Small intestine (tissue), 7 donors: ENCODE data around the gene PHKA2. TPM values are rescaled to one million over a fixed set of nuclear protein-coding genes. Genes with fewer than 3 reads are reported as not detected.
A peak's percentile ranks its signal among the peaks of the same experiment; 100 is the strongest.

Experiments
- DNase-seq, 2 donors: peaks; one replicate each; pipeline versions ENCODE4 v3.0.0 to v3.0.0-alpha.2; 2013
- FAIRE-seq: peaks from 2 replicates; lab custom pipeline; 2012; peaks lifted over from hg19 to GRCh38; lab: Jason Lieb, UNC
- H3K27ac ChIP-seq, 3 donors: one replicate each; pipeline ENCODE4 v1.5.1; 2013; ENCODE audit warnings: low read length in 2 of 3, mild to moderate bottlenecking in 2 of 3, control low read depth in 1 of 3, inconsistent platforms in 1 of 3, low read depth in 1 of 3, moderate library complexity in 1 of 3
- H3K27me3 ChIP-seq, 3 donors: one replicate each; pipeline ENCODE4 v1.6.1; 2013; ENCODE audit warnings: low read length in 3 of 3, inconsistent platforms in 1 of 3; ENCODE audit not compliant: control insufficient read depth in 3 of 3, insufficient read depth in 3 of 3
- H3K36me3 ChIP-seq, 3 donors: one replicate each; pipeline ENCODE4 v1.6.1; 2013; ENCODE audit warnings: low read length in 3 of 3, inconsistent platforms in 1 of 3, low read depth in 1 of 3, mild to moderate bottlenecking in 1 of 3, moderate library complexity in 1 of 3; ENCODE audit not compliant: control insufficient read depth in 3 of 3, insufficient read depth in 2 of 3
- H3K4me1 ChIP-seq, 3 donors: one replicate each; pipeline ENCODE4 v1.6.1; 2013; ENCODE audit warnings: low read length in 2 of 3, inconsistent platforms in 1 of 3, low read depth in 1 of 3, mild to moderate bottlenecking in 1 of 3, moderate library complexity in 1 of 3; ENCODE audit not compliant: control insufficient read depth in 3 of 3, insufficient read depth in 2 of 3
- H3K4me3 ChIP-seq, 3 donors: one replicate each; pipeline ENCODE4 v1.5.1; 2013; ENCODE audit warnings: low read length in 3 of 3, control low read depth in 1 of 3, inconsistent platforms in 1 of 3, low read depth in 1 of 3, mild to moderate bottlenecking in 1 of 3, moderate library complexity in 1 of 3
- H3K9me3 ChIP-seq, 2 donors: one replicate each; pipeline ENCODE4 v1.6.1; 2013; ENCODE audit warnings: low read depth in 1 of 2, low read length in 1 of 2; ENCODE audit not compliant: control insufficient read depth in 2 of 2, insufficient read depth in 1 of 2
- WGBS, 3 donors: extraction: QIAGEN DNeasy Blood & Tissue Kit; methylation state at CpG; one replicate each; pipeline ENCODE4 v1.1.7; 2013; 5-methylcytosine and 5-hydroxymethylcytosine counted together
- polyA plus RNA-seq, 4 donors: library from polyadenylated mRNA; stranded (reverse) in 3 of 4; unstranded in 1 of 4; fragments of 200-250 nt in 3 of 4; fragments of 120-200 nt in 1 of 4; gene quantifications; one replicate each; pipeline versions ENCODE4 v1.2.1 to v1.2.3, GENCODE V29; 2013
- donor health status: healthy with polysubstance abuse.
- donor health status: control.
- donor health status: control.
- donor health status: Bipolar disorder and iron deficiency.
- donor health status: healthy.

The PHKA2 gene
- polyA plus RNA-seq, 4 donors = 16.8 to 55.6 (median 21.4) TPM

GRCh38 chrX:18937173-18937572, 46.7 kb downstream of the PHKA2 start:
- H3K4me1 ChIP-seq = peaks cover 0 to 26% (median 0%) of the 10 kb centered on the region in 3 donors
- no peaks in the 10 kb centered on the region for H3K9me3 ChIP-seq
- no peak overlapping the region for H3K4me3 ChIP-seq
- H3K27me3 ChIP-seq = no peaks in the 10 kb centered on the region
- peaks cover 0 to 37% (median 0%) of the 10 kb centered on the region in 3 donors for H3K36me3 ChIP-seq
- DNase-seq = no peak
- FAIRE-seq = no peak
- WGBS, 3 donors = 79 to 94% (median 86%) methylated on average over 5 of the region's 5 CpGs
- peak overlapping the region in 1 of 3 donors; percentile 87 for H3K27ac ChIP-seq

- peaks cover 0 to 26% (median 0%) of the 10 kb centered on the region in 3 donors for H3K4me1 ChIP-seq
- 28 to 59% (median 51%) methylated on average over 10 of the region's 10 CpGs for WGBS, 3 donors
- H3K27me3 ChIP-seq = no peaks in the 10 kb centered on the region
- H3K27ac ChIP-seq = peak overlapping the region in 1 of 3 donors; percentile 87
- DNase-seq (peak; percentile 78 to 79), FAIRE-seq (no peak)
- no peak overlapping the region for H3K4me3 ChIP-seq
- peaks cover 0 to 43% (median 0%) of the 10 kb centered on the region in 3 donors for H3K36me3 ChIP-seq
- H3K9me3 ChIP-seq = no peaks in the 10 kb centered on the region
Observed at GRCh38 chrX:18935893-18936292, 48.0 kb downstream of the PHKA2 start.

GRCh38 chrX:18934708-18935107, 49.2 kb downstream of the PHKA2 start:
- WGBS, 3 donors = 78 to 97% (median 96%) methylated on average over 3 of the region's 3 CpGs
- FAIRE-seq (no peak), DNase-seq (no peak)
- Histone ChIP-seq H3K27ac (peak overlapping the region in 1 of 3 donors; percentile 74), H3K9me3 (no peaks in the 10 kb centered on the region), H3K4me1 (peaks cover 0 to 26% (median 0%) of the 10 kb centered on the region in 3 donors), H3K36me3 (peaks cover 0 to 47% (median 0%) of the 10 kb centered on the region in 3 donors), H3K4me3 (no peak overlapping the region), H3K27me3 (no peaks in the 10 kb centered on the region)

GRCh38 chrX:18933617-18934016, 50.3 kb downstream of the PHKA2 start:
- Histone ChIP-seq H3K27ac (peak overlapping the region in 1 of 3 donors; percentile 74), H3K9me3 (no peaks in the 10 kb centered on the region), H3K4me1 (peaks cover 0 to 26% (median 0%) of the 10 kb centered on the region in 3 donors), H3K27me3 (no peaks in the 10 kb centered on the region), H3K4me3 (no peak overlapping the region), H3K36me3 (peaks cover 0 to 48% (median 0%) of the 10 kb centered on the region in 3 donors)
- peak; percentile 27 to 36 for DNase-seq
- WGBS, 3 donors = 45 to 67% (median 65%) methylated on average over 3 of the region's 3 CpGs
- no peak for FAIRE-seq

- DNase-seq = peak; percentile 13 to 14
- H3K27ac ChIP-seq = no peak overlapping the region
- WGBS, 3 donors = 66 to 74% (median 68%) methylated on average over 9 of the region's 9 CpGs
Observed at GRCh38 chrX:18931972-18932371, 51.9 kb downstream of the PHKA2 start.

GRCh38 chrX:18929775-18930174, 54.1 kb downstream of the PHKA2 start:
- Histone ChIP-seq H3K9me3 (no peaks in the 10 kb centered on the region), H3K36me3 (peaks cover 0 to 57% (median 4%) of the 10 kb centered on the region in 3 donors), H3K27ac (no peak overlapping the region), H3K4me1 (peaks cover 0 to 16% (median 0%) of the 10 kb centered on the region in 3 donors), H3K27me3 (no peaks in the 10 kb centered on the region), H3K4me3 (no peak overlapping the region)
- no peak for DNase-seq
- 82 to 91% (median 87%) methylated on average over 3 of the region's 3 CpGs for WGBS, 3 donors
- no peak for FAIRE-seq

More at GRCh38 chrX:18931972-18932371, 51.9 kb downstream of the PHKA2 start:
- Histone ChIP-seq H3K4me1 (peaks cover 0 to 23% (median 0%) of the 10 kb centered on the region in 3 donors), H3K9me3 (no peaks in the 10 kb centered on the region), H3K4me3 (no peak overlapping the region), H3K27me3 (no peaks in the 10 kb centered on the region), H3K36me3 (peaks cover 0 to 52% (median 0%) of the 10 kb centered on the region in 3 donors)
- no peak for FAIRE-seq

- FAIRE-seq (no peak), DNase-seq (no peak)
- WGBS, 3 donors = 85 to 100% (median 94%) methylated on average over 1 of the region's 1 CpG
- Histone ChIP-seq H3K27me3 (no peaks in the 10 kb centered on the region), H3K9me3 (no peaks in the 10 kb centered on the region), H3K36me3 (peaks cover 0 to 56% (median 5%) of the 10 kb centered on the region in 3 donors), H3K4me1 (no peaks in the 10 kb centered on the region), H3K27ac (no peak overlapping the region), H3K4me3 (no peak overlapping the region)
Observed at GRCh38 chrX:18927558-18927957, 56.4 kb downstream of the PHKA2 start.

GRCh38 chrX:18924507-18925088, 59.3 kb downstream of the PHKA2 start:
- 71 to 85% (median 71%) methylated on average over 6 of the region's 6 CpGs for WGBS, 3 donors
- H3K4me3 ChIP-seq = no peak overlapping the region
- FAIRE-seq (no peak), DNase-seq (no peak)
- no peak overlapping the region for H3K27ac ChIP-seq
- no peaks in the 10 kb centered on the region for H3K9me3 ChIP-seq
- no peaks in the 10 kb centered on the region for H3K4me1 ChIP-seq
- no peaks in the 10 kb centered on the region for H3K27me3 ChIP-seq
- H3K36me3 ChIP-seq = peaks cover 0 to 37% (median 7%) of the 10 kb centered on the region in 3 donors
